ENCODE data around the gene TOR1A.
A peak's percentile ranks its signal among the peaks of the same experiment; 100 is the strongest.

TOR1A gene

DNA sequence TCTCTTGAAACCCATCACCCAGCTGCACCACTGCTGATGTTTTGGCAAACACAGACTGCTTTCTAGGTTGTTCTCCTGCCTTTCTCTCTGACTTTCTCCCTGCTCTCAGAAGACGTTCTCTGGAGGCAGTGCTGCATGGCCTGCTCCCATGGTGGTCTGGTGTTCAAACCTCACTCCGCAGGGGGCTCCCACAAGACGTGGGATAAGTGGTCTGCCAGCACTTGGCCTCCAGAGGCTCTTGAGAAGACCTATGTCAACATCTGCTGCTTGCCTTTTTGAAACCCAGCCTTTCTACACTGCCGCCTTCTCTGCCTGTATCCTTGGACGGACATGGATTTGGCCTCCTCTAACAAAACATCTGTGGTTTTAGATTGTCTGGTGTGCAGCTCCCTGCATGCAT lies 27.9 kb upstream of the TOR1A start:
- no peak for DNase-seq

DNA sequence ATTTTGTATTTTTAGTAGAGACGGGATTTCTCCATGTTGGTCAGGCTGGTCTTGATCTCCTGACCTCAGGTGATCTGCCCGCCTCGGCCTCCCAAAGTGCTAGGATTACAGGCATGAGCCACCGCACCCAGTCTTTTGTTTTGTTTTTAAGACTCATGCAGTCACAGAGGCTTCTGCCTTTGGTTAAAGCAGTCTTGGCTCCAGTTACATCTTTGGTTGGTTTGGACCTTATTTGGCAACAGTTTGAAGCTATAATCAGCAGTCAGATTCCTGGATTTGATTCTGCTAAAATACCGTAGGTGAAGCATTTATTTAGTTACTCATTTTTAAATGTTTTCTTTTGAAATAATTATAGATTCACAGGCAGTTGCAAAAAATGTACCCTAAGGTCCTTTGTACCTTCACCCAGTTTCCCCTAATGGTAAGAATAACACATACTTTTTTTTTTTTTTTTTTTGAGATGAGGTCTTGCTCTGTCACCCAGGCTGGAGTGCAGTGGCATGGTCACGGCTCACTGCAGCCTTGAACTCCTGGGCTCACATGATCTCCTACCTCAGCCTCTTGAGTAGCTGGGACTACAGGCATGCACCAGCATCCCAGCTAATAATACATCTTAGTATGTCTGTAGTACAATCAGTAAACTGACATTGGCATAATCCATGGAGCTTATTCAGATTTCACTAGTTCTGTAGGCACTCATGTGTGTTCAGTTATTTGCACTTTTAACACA lies 27.1 kb upstream of the TOR1A start:
- no peak for DNase-seq

DNA sequence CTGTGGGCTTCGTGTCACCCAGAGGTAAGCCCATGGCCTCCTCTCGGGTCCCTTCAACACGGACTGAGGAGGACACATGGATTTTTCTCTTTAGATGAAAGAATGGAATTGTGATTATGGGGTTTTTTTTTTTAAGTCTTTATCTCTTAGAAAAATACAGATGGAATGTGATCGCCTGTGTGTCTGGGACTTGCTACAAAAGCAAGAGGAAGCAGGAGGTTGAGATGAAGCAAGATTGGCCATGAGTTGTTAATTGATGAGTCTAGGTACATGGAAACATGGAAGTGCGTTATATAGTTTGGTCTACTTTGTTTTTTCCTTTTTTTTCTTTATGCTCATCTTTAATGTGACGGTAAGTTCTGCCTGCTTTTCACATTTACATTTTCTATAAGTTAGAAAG lies 26.0 kb upstream of the TOR1A start:
- DNase-seq = no peak

DNA sequence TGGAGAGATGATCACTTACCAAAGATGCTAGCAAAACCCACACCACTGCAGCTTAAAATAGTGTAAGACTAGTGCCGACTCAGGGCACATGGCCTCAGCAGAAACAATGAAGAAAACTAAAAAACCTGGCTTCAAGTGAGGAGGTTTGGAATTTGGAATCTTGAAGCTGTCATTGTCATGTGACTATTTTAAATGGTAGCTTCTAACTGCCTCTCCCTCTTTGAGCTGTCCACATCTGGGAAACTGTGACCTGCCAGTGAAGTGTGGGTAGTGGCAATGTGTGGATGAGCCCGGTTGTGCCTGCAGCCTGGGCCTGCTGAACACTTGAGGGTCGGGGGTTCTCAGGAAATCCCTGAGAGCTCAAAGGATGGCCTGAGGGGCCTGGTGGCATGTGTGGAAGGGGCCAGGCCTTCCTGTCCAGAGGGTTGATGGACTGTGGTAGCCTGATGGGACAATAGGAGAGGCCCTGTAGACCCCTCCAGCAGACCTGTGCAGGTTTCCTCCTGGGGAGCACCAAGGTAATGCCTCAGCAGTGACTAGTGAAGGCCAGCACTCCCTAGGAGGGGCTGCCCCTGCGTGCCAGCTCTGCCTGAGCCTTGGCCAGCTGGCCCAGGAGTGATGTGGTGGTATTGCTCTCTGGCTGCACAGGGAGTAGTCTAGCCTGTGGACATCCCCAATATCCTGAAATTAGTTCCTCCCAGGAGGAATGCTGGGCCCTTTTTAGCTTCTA lies 24.9 kb upstream of the TOR1A start:
- DNase-seq = no peak

- DNase-seq = no peak
Measured at GRCh38 chr9:129845373-129845772, 21.4 kb upstream of the TOR1A start.

DNA sequence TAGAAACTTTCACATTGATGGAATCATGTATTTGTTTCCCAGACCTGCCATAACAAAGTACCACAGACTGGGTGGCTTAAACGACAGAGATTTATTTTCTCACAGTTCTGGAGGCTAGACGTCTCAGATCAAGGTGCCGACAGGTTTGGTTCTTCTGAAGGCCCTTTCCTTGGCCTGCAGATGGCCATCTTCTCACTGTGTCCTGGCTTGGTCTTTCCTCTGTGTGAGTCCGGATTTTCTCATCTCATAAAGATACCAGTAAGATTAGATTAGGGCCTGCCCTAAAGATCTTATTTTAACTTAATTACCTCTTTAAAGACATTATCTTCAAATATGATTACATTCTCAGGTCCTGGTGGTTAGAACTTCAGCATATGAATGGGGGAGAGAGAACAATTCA lies 17.1 kb upstream of the TOR1A start:
- no peak for DNase-seq

- no peak for DNase-seq
Measured at GRCh38 chr9:129840034-129840433, 16.1 kb upstream of the TOR1A start.

- DNase-seq = peak; percentile 28
Measured at GRCh38 chr9:129839324-129840023, 15.5 kb upstream of the TOR1A start.

- DNase-seq = peak; percentile 69
Measured at GRCh38 chr9:129838707-129839259, 14.8 kb upstream of the TOR1A start.

- peak; percentile 59 for DNase-seq
Measured at GRCh38 chr9:129836311-129837007, 12.5 kb upstream of the TOR1A start.

- DNase-seq = no peak
Measured at GRCh38 chr9:129835860-129836223, 11.9 kb upstream of the TOR1A start.

DNA sequence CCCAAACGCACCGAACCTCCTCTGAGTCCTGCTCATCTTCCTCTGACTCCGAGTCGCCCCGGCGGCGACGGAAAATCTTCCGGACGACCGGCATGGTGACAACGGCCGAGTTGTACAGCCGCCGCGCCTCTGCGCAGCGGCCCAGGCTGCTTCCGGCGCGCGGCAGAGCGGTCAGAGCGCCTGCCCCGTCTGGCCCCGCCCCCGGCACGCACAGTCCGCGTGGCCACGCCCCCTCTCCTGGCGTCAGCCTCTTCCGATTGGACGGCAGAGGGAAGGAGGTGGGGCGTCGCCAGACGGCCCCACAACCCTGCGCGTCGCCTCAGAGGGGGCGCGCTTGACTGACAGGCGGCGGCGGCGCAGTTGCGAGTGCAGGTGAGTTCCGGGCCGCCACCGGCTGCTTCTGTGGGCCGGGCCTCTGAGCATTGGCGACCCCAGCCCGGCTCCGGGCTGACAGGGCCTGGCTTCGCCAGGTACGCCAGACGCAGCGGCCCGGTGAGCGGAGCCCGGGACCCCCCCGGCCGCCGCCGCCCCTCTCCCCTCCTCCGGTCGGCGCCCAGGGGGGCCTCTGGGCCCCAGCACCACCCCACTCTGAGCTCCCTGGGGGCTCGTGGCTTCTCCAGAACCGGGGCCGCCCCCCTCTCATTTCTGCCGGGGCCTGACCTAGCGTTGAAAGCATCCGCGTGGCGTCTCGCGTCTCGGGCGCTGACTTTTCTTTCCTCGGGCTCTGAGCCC lies 11.4 kb upstream of the TOR1A start, which contains the start of the genes C9orf78 and USP20:
C9orf78 (minus strand) TSS at position 148 of the 732 bp plus-strand sequence; CDS start at position 94, 54 bp downstream.
USP20 (plus strand) TSS at position 331 of the 732 bp plus-strand sequence. CDS start 17,098 bp downstream, outside the sequence.
- DNase-seq = peak; percentile 98

- peak; percentile 59 for DNase-seq
Measured at GRCh38 chr9:129834489-129835127, 10.7 kb upstream of the TOR1A start.

DNA sequence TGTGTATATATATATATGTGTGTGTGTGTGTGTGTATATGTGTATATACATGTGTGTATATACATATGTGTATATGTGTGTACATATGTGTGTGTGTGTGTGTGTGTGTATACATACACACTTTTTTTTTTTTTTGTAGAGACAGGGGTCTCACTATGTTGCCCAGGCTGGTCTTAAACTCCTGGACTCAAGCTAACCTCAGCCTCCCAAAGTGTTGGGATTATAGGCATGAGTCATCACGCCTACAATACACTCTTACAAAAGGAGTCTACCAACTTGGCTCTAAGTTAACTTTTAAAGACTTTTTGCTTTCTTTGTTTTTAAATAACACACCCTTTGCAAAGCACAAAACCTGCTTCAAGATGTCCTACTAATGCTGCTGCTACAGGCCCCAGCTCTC lies 9.0 kb upstream of the TOR1A start:
- no peak for DNase-seq

DNA sequence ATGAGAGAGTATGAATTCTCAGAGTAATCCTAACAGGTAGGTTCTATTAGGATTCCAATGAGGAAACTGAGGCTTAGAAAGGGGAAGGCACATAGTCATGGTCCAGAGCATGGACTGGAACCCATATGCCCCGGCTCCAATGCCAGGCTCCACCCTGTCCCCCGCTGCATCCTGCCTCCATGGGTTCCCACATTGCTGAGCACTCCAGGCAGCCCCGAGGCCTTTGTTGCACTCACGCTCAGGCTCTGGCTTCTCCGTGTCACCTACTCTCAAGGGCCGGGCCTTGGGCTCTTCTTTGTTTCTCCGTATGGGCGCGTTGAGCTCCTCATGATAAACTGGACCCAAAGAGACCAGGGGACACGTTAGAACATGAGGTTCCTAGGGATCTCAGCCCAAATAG lies 5.0 kb upstream of the TOR1A start:
- no peak for DNase-seq

GRCh38 chr9:129828051-129828450 lies 4.1 kb upstream of the TOR1A start:
- DNase-seq = no peak

- no peak for DNase-seq
Measured at GRCh38 chr9:129826759-129827158, 2.8 kb upstream of the TOR1A start.

GRCh38 chr9:129826344-129826743 lies 2.4 kb upstream of the TOR1A start:
- DNase-seq = no peak

GRCh38 chr9:129823542-129823934 lies 398 bp downstream of the TOR1A start:
- DNase-seq = no peak

DNA sequence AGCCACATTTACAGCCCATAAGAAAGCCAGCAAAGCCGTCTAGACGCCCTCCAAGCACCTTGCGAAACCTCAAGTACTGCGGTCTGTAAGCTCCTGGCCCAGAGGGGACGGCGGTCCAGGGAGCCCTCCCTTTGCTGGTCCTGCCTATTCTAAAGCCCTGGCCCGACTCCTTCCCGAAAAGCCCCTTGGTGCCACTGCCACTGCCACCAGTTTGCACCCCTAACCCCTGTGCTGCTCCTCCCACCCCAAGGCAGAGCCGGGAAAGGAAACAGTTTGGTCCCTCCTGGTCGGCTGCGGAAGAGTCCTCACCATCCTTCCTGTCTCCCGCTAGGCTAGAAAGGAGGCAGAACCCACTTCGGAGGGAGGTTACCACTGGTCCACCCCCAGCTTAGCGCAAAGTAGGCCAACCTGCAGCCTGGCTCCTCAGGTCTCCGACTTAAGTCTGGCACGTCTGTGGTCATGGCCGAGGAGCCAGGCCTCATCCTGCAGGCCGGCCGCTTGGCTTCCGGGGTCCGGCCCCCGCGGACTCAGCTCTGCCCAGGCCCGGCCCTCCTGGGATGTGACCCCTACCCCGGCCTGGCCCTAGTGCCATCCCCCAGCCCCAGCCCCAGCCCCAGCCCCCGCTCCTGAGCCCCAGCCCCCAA lies 916 bp downstream of the TOR1A start:
- peak; percentile 40 for DNase-seq

All from activated CD4-positive, alpha-beta T cell treated with anti-CD3 and anti-CD28 coated beads for 48 hours (primary cell).